Fibroblast of lung (primary cell): Measurements from ENCODE around the gene AMER2.
A peak's percentile ranks its signal among the peaks of the same experiment; 100 is the strongest.

Source experiments
- CTCF ChIP-seq, 2 donors: IDR thresholded peaks in 1 of 2; conservative IDR thresholded peaks in 1 of 2; 1 replicate in 1 of 2; 2 replicates in 1 of 2; pipeline ENCODE4 v1.5.1; 2011 to 2012; ENCODE audit warnings: low read length in 2 of 2, control low read depth in 1 of 2, inconsistent platforms in 1 of 2, low read depth in 1 of 2, mild to moderate bottlenecking in 1 of 2
- EZH2 ChIP-seq: IDR thresholded peaks from 2 replicates; pipeline ENCODE4 v1.5.1; 2012; ENCODE audit warnings: low read length, control low read depth, mild to moderate bottlenecking; ENCODE audit errors: missing control alignments

- no peak for TF ChIP-seq CTCF (conservative IDR thresholded peaks at IDR 0.05 in 1 of 2, IDR thresholded peaks at IDR 0.05 in 1 of 2; ENCODE audit: low read depth in 1 of 2, low read length in 2 of 2)
- peak; percentile 82 for TF ChIP-seq EZH2
Measured at GRCh38 chr13:25171170-25171516, 945 bp downstream of the AMER2 start.
